Right lobe of liver (tissue), 6 donors: Measurements from ENCODE around the gene CORO2A. TPM values are rescaled to one million over a fixed set of nuclear protein-coding genes. Genes with fewer than 3 reads are reported as not detected.

Source experiments
- ATAC-seq, 4 donors: fragments of 200-7000 bp; cut with Tn5 transposase; one replicate each; pipeline ENCODE4 v1.9.1; 2020; ENCODE audit warnings: mild to moderate bottlenecking in 4 of 4, moderate library complexity in 4 of 4
- DNase-seq, 3 donors: peaks; one replicate each; pipeline ENCODE4 v3.0.0-alpha.2; 2020
- H3K27ac ChIP-seq, 3 donors: fragments of 200-600 bp; one replicate each; pipeline ENCODE4 v1.8.0; 2022
- H3K27me3 ChIP-seq, 2 donors: fragments of 200-600 bp; one replicate each; pipeline ENCODE4 v1.8.0; 2022
- H3K36me3 ChIP-seq, 4 donors: fragments of 200-600 bp; sonication (generic) in 1 of 4; one replicate each; pipeline versions ENCODE4 v1.5.1 to v1.8.0; 2017 to 2022; ENCODE audit warnings: control low read depth in 1 of 4
- H3K4me1 ChIP-seq, 4 donors: fragments of 200-600 bp; sonication (generic) in 1 of 4; one replicate each; pipeline versions ENCODE4 v1.5.1 to v1.8.0; 2017 to 2022; ENCODE audit warnings: control low read depth in 1 of 4
- H3K4me3 ChIP-seq, 3 donors: fragments of 200-600 bp; one replicate each; pipeline ENCODE4 v1.8.0; 2022
- H3K9me3 ChIP-seq, 4 donors: fragments of 200-600 bp; sonication (generic) in 1 of 4; one replicate each; pipeline versions ENCODE4 v1.5.1 to v1.8.0; 2017 to 2022; ENCODE audit warnings: control low read depth in 1 of 4
- POLR2A ChIP-seq: fragments of 450-650 bp; IDR thresholded peaks from one replicate; pipeline ENCODE4 v1.6.1; 2017; ENCODE audit warnings: antibody characterized with exemption, mild to moderate bottlenecking
- WGBS: methylation state at CpG from one replicate; pipeline ENCODE4 v1.1.6; 2018; ENCODE audit warnings: low coverage, low lambda C conversion rate; ENCODE audit not compliant: insufficient coverage; ENCODE audit errors: missing lambda C conversion rate; 5-methylcytosine and 5-hydroxymethylcytosine counted together
- intact Hi-C, 2 donors: fragments of 100-400 bp; cut with DNase I; formaldehyde crosslinking; loops; one replicate each; pipeline versions ENCODE4 v1.11.2 to v1.14.1; 2022
- total RNA-seq, 6 experiments: library from RNA; depleted of rRNA in 2 of 6; stranded (reverse); fragments of >200 nt in 2 of 6; fragmentation: NEBNext Ultra II Directional in 3 of 6; extraction: Animal tissue kit (Norgen Biotek cat#: 25700) in 3 of 6; gene quantifications; one replicate each; pipeline versions ENCODE4 v1.1.0 to v1.2.4, GENCODE V29; 2016 to 2023
- TF ChIP-seq, protein P1 (sequence below), 4 donors: fragments of 200-600 bp in 3 of 4; fragments of 450-650 bp in 1 of 4; IDR thresholded peaks; one replicate each; pipeline versions ENCODE4 v1.5.1 to v1.8.0; 2016 to 2022; ENCODE audit warnings: antibody characterized with exemption in 4 of 4, mild to moderate bottlenecking in 2 of 4
- donor health status: DM: no; HTN: yes; CAD: no.
- donor health status: DM: no; HTN: no; CAD: no.
- donor health status: DM: no; HTN: no; CAD: no.
- donor health status: DM: no; HTN: yes; CAD: no.
- donor health status: DM: no; HTN: yes; CAD: no.

CORO2A gene
- total RNA-seq, 6 experiments from 2014 or later, result 0.67 to 6.2 (median 3.3) TPM

DNA sequence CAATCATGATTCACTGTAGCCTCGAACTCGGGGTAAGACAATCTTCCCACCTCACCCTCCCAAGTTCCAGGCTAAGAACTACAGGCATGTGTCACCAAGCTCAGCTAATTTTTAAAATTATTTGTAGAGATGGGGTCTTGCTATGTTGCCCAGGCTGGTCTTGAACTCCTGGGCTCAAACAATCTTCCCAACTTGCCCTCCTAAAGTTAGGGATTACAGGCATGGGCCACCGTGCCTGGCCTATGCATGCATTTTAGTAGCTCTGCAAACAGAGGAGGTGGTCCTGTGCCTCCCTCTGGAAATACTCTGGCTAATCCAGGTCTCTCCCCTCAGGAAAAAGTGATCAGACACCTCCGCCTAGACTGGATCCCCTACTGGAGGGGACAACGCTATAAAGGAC, 51.9 kb downstream of the CORO2A start:
- peaks cover 0 to 21% (median 10%) of the 10 kb centered on the region in 4 donors for H3K4me1 ChIP-seq
- intact Hi-C loops, result no loop called here
- H3K36me3 ChIP-seq, result no peaks in the 10 kb centered on the region
- no peak for TF ChIP-seq POLR2A
- TF ChIP-seq, protein P1, sequence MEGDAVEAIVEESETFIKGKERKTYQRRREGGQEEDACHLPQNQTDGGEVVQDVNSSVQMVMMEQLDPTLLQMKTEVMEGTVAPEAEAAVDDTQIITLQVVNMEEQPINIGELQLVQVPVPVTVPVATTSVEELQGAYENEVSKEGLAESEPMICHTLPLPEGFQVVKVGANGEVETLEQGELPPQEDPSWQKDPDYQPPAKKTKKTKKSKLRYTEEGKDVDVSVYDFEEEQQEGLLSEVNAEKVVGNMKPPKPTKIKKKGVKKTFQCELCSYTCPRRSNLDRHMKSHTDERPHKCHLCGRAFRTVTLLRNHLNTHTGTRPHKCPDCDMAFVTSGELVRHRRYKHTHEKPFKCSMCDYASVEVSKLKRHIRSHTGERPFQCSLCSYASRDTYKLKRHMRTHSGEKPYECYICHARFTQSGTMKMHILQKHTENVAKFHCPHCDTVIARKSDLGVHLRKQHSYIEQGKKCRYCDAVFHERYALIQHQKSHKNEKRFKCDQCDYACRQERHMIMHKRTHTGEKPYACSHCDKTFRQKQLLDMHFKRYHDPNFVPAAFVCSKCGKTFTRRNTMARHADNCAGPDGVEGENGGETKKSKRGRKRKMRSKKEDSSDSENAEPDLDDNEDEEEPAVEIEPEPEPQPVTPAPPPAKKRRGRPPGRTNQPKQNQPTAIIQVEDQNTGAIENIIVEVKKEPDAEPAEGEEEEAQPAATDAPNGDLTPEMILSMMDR (IDR thresholded peaks at IDR 0.05), result no peak
- DNase-seq (peak in 1 of 3 donors; percentile 1), ATAC-seq (no peak)
- no peaks in the 10 kb centered on the region for H3K9me3 ChIP-seq
- H3K4me3 ChIP-seq, result no peak overlapping the region
- 88% methylated on average over 5 of the region's 5 CpGs for whole genome bisulfite sequencing
- no peaks in the 10 kb centered on the region for H3K27me3 ChIP-seq
- no peak overlapping the region for H3K27ac ChIP-seq

DNA sequence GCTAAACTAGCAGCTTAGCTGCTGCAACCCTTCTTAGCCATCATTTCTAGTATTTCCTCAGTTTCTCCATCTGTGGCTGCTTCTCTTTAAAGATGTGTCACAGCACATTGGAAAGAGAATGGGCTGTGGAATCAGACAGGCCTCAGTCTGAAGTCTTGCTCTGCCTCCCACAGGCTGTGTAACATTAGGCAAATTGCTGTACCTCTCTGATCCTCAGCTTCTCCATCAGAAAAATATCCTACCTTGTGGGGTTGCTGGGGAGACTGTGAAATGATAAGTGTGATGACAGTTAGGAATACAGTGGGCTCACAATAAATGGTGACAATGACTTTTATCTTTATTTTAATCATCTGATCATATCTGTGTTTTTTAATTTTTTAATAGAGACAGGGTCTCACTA, 55.9 kb downstream of the CORO2A start:
- H3K4me1 ChIP-seq, result no peaks in the 10 kb centered on the region
- H3K27ac ChIP-seq, result no peak overlapping the region
- no peaks in the 10 kb centered on the region for H3K36me3 ChIP-seq
- DNase-seq, result peak in 1 of 3 donors; percentile 8
- intact Hi-C loops, result loop anchor here in 1 of 2 donors (10.0 kb wide), 1 partner anchor 48 kb away; no protein-coding TSS in a partner anchor
- H3K27me3 ChIP-seq, result no peaks in the 10 kb centered on the region
- H3K9me3 ChIP-seq, result no peaks in the 10 kb centered on the region
- ATAC-seq, result no peak
- no peak for TF ChIP-seq POLR2A
- TF ChIP-seq, protein P1 (IDR thresholded peaks at IDR 0.05), result no peak
- H3K4me3 ChIP-seq, result no peak overlapping the region

DNA sequence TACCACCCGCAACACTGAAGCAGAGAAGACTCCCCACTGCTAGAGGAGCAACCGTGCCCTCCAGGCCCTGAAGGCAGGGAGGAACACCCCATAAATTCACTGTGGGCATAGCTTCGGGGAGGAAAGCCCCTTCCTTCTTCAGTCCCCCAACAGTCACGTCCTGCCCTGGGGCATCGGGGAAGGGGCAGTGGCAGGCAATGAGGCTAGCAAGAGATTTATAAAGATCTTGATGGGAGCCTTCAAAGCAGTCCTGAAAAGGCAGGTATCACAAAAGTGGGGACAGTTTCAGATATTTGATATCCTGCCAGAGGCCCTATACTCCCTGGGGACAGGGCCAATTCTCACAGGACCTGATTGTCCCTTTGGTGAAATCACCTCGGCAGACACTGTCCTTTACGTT, 56.5 kb downstream of the CORO2A start:
- Histone ChIP-seq H3K4me1 (no peaks in the 10 kb centered on the region), H3K27ac (no peak overlapping the region), H3K27me3 (no peaks in the 10 kb centered on the region), H3K36me3 (no peaks in the 10 kb centered on the region), H3K9me3 (no peaks in the 10 kb centered on the region), H3K4me3 (no peak overlapping the region)
- ATAC-seq (no peak), DNase-seq (peak in 1 of 3 donors; percentile 19)
- TF ChIP-seq, protein P1 (IDR thresholded peaks at IDR 0.05), result no peak
- no peak for TF ChIP-seq POLR2A
- 96% methylated on average over 5 of the region's 7 CpGs for WGBS
- intact Hi-C loops, result loop anchor here in 1 of 2 donors (10.0 kb wide), 1 partner anchor 49 kb away; no protein-coding TSS in a partner anchor

DNA sequence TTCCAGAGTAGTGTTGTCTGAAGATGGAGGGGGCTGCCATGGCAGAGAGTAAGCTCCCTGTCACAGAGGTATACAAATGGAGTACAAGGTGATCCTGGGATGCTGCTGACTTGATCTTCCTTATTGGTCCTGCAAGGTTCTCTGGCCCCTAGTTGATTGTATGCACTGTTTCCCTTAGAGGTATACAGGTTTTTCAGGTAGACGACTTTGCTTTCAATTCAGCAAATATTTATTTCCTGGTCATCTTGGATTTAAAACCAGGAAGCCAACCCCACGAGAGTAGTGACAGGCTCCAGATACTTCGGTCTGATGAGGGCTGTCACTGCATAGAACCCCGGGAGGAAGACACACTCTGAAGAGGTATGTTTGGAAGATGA, 56.9 kb downstream of the CORO2A start:
- intact Hi-C loops, result loop anchor here in 1 of 2 donors (10.0 kb wide), 1 partner anchor 49 kb away; no protein-coding TSS in a partner anchor
- H3K27me3 ChIP-seq, result no peaks in the 10 kb centered on the region
- 70% methylated on average over 4 of the region's 4 CpGs for WGBS
- H3K36me3 ChIP-seq, result no peaks in the 10 kb centered on the region
- H3K27ac ChIP-seq, result no peak overlapping the region
- no peaks in the 10 kb centered on the region for H3K9me3 ChIP-seq
- DNase-seq (no peak), ATAC-seq (no peak)
- no peak overlapping the region for H3K4me3 ChIP-seq
- H3K4me1 ChIP-seq, result no peaks in the 10 kb centered on the region
- TF ChIP-seq, protein P1 (IDR thresholded peaks at IDR 0.05), result no peak
- TF ChIP-seq POLR2A, result no peak
